IMR-90 (cell line): ENCODE data around the gene NQO2. TPM values are rescaled to one million over a fixed set of nuclear protein-coding genes. Genes with fewer than 3 reads are reported as not detected.

Experiments
- ATAC-seq: fragments of 200-7000 bp; cut with Tn5 transposase; 2 replicates; pipeline ENCODE4 v1.9.1; 2020; ENCODE audit warnings: low read depth, mild to moderate bottlenecking, moderate library complexity
- BruUV-seq: library from RNA; stranded (reverse); fragments of 400-500 nt; replicated peaks from 2 replicates; lab custom pipeline; 2021; lab: Mats Ljungman, UMichigan
- CTCF ChIA-PET: fragments of 300-600 bp; formaldehyde crosslinking; extraction: SDS; loops from one replicate; lab custom pipeline; 2021; ENCODE audit warnings: antibody characterized with exemption; lab: Yijun Ruan, JAX
- POLR2A ChIA-PET: fragments of 300-600 bp; sonication (Branson Sonifier 250); formaldehyde crosslinking; loops from one replicate; lab custom pipeline; 2022; ENCODE audit warnings: antibody characterized with exemption; ENCODE audit not compliant: unreplicated experiment; lab: Charles Lee
- DNase-seq: peaks from one replicate; pipeline ENCODE4 v3.0.0; 2013
- H2AFZ ChIP-seq: replicated peaks from 2 replicates; pipeline ENCODE3; 2013; ENCODE audit warnings: low read length, mild to moderate bottlenecking; ENCODE audit not compliant: poor library complexity
- H2AK5ac ChIP-seq: 2 replicates; pipeline ENCODE4 v1.6.1; 2013; ENCODE audit warnings: low read depth, low read length, inconsistent platforms
- H2AK9ac ChIP-seq: replicated peaks from 2 replicates; pipeline ENCODE3; 2013; ENCODE audit warnings: mild to moderate bottlenecking, low read depth, low read length, moderate library complexity; ENCODE audit not compliant: poor library complexity
- H2BK120ac ChIP-seq: 2 replicates; pipeline ENCODE4 v1.6.1; 2013; ENCODE audit warnings: low read depth, low read length, inconsistent platforms
- H2BK15ac ChIP-seq: 3 replicates; pipeline ENCODE4 v1.6.1; 2013; ENCODE audit warnings: low read depth, low read length, inconsistent platforms
- H2BK20ac ChIP-seq: 2 replicates; pipeline ENCODE4 v1.6.1; 2013; ENCODE audit warnings: low read depth, mild to moderate bottlenecking, inconsistent platforms, low read length, moderate library complexity
- H2BK5ac ChIP-seq: 2 replicates; pipeline ENCODE4 v1.6.1; 2013; ENCODE audit warnings: mild to moderate bottlenecking, low read depth, low read length, inconsistent platforms; ENCODE audit not compliant: poor library complexity, severe bottlenecking
- H3K14ac ChIP-seq: replicated peaks from 2 replicates; pipeline ENCODE4 v1.6.1; 2013; ENCODE audit warnings: low read depth, low read length, inconsistent platforms
- H3K18ac ChIP-seq: 2 replicates; pipeline ENCODE4 v1.6.1; 2013; ENCODE audit warnings: low read depth, low read length, control low read depth
- H3K23ac ChIP-seq: 2 replicates; pipeline ENCODE4 v1.6.1; 2013; ENCODE audit warnings: low read depth, low read length, inconsistent platforms
- H3K27ac ChIP-seq: 2 replicates; pipeline ENCODE4 v1.5.1; 2013; ENCODE audit warnings: mild to moderate bottlenecking, control low read depth, low read length; ENCODE audit not compliant: insufficient read depth
- H3K27me3 ChIP-seq: 2 replicates; pipeline ENCODE4 v1.6.1; 2013; ENCODE audit warnings: low read length; ENCODE audit not compliant: control insufficient read depth, insufficient read depth
- H3K36me3 ChIP-seq: 2 replicates; pipeline ENCODE4 v1.6.1; 2013; ENCODE audit warnings: low read length, mixed read lengths; ENCODE audit not compliant: control insufficient read depth, insufficient read depth
- H3K4ac ChIP-seq: 2 replicates; pipeline ENCODE4 v1.6.1; 2013; ENCODE audit warnings: low read depth, low read length, inconsistent platforms
- H3K4me1 ChIP-seq: 2 replicates; pipeline ENCODE4 v1.6.1; 2013; ENCODE audit warnings: low read length, mixed read lengths; ENCODE audit not compliant: control insufficient read depth, insufficient read depth
- H3K4me2 ChIP-seq: 2 replicates; pipeline ENCODE4 v1.6.1; 2013; ENCODE audit warnings: low read depth, mild to moderate bottlenecking, control low read depth, low read length, moderate library complexity
- H3K4me3 ChIP-seq: 2 replicates; pipeline ENCODE4 v1.5.1; 2013; ENCODE audit warnings: low read depth, mild to moderate bottlenecking, control low read depth, low read length, moderate library complexity; ENCODE audit not compliant: insufficient read depth
- H3K56ac ChIP-seq: 2 replicates; pipeline ENCODE4 v1.6.1; 2013; ENCODE audit warnings: low read length, inconsistent platforms; ENCODE audit not compliant: insufficient read depth; ENCODE audit errors: extremely low read depth
- H3K79me1 ChIP-seq, 2 experiments: 2 replicates each; pipeline ENCODE4 v1.6.1; 2013; ENCODE audit warnings: low read length in 2 of 2, inconsistent platforms in 1 of 2, low read depth in 1 of 2
- H3K9ac ChIP-seq: 2 replicates; pipeline ENCODE4 v1.6.1; 2013; ENCODE audit warnings: low read depth, low read length, control low read depth
- H3K9me1 ChIP-seq: 2 replicates; pipeline ENCODE4 v1.6.1; 2013; ENCODE audit warnings: low read length, inconsistent platforms; ENCODE audit not compliant: insufficient read depth
- H3K9me3 ChIP-seq: 2 replicates; pipeline ENCODE4 v1.6.1; 2013; ENCODE audit warnings: low read length; ENCODE audit not compliant: control insufficient read depth, insufficient read depth
- H4K20me1 ChIP-seq: 2 replicates; pipeline ENCODE4 v1.6.1; 2013; ENCODE audit warnings: low read length, inconsistent platforms; ENCODE audit not compliant: insufficient read depth
- H4K5ac ChIP-seq: 2 replicates; pipeline ENCODE4 v1.6.1; 2013; ENCODE audit warnings: mild to moderate bottlenecking, low read depth, low read length, control low read depth
- H4K8ac ChIP-seq, 2 experiments: 2 replicates each; pipeline ENCODE4 v1.6.1; 2013; ENCODE audit warnings: low read depth in 2 of 2, low read length in 2 of 2, control low read depth in 1 of 2, inconsistent platforms in 1 of 2
- H4K91ac ChIP-seq: 2 replicates; pipeline ENCODE4 v1.6.1; 2013; ENCODE audit warnings: low read depth, low read length, inconsistent platforms; ENCODE audit not compliant: insufficient read depth
- CHD1 ChIP-seq: IDR thresholded peaks from 2 replicates; pipeline ENCODE4 v1.6.1; 2012; ENCODE audit warnings: low read depth, low read length, improper control_type of control experiment
- CTCF ChIP-seq: conservative IDR thresholded peaks from 2 replicates; pipeline ENCODE4 v1.5.1; 2012; ENCODE audit warnings: mild to moderate bottlenecking, low read depth, low read length, improper control_type of control experiment
- FOS ChIP-seq: fragments of 150-350 bp; IDR thresholded peaks from 2 replicates; pipeline ENCODE4 v1.6.1; 2016; ENCODE audit warnings: low read depth, low read length
- MAFK ChIP-seq: IDR thresholded peaks from 2 replicates; pipeline ENCODE4 v1.6.1; 2012; ENCODE audit warnings: low read depth, low read length, improper control_type of control experiment
- MAZ ChIP-seq: IDR thresholded peaks from 2 replicates; pipeline ENCODE4 v1.6.1; 2012; ENCODE audit warnings: low read depth, mild to moderate bottlenecking, low read length, improper control_type of control experiment, moderate library complexity, borderline replicate concordance
- MXI1 ChIP-seq: IDR thresholded peaks from 2 replicates; pipeline ENCODE4 v1.6.1; 2012; ENCODE audit warnings: low read depth, mild to moderate bottlenecking, low read length, moderate library complexity, borderline replicate concordance
- NFE2L2 ChIP-seq: fragments of 150-350 bp; IDR thresholded peaks from 2 replicates; pipeline ENCODE4 v1.6.1; 2016; ENCODE audit warnings: low read depth, mild to moderate bottlenecking, low read length
- POLR2A ChIP-seq: IDR thresholded peaks from 2 replicates; pipeline ENCODE4 v1.6.1; 2012; ENCODE audit warnings: mild to moderate bottlenecking, low read depth, low read length
- RAD21 ChIP-seq: IDR thresholded peaks from 2 replicates; pipeline ENCODE4 v1.6.1; 2012; ENCODE audit warnings: low read length, improper control_type of control experiment
- RCOR1 ChIP-seq: IDR thresholded peaks from 2 replicates; pipeline ENCODE4 v1.6.1; 2012; ENCODE audit warnings: mild to moderate bottlenecking, low read length, improper control_type of control experiment; ENCODE audit not compliant: insufficient replicate concordance
- SMC3 ChIP-seq: fragments of 150-350 bp; IDR thresholded peaks from 2 replicates; pipeline ENCODE4 v1.6.1; 2016; ENCODE audit warnings: low read depth, mild to moderate bottlenecking, antibody characterized with exemption, low read length, moderate library complexity
- USF2 ChIP-seq: fragments of 150-350 bp; IDR thresholded peaks from 2 replicates; pipeline ENCODE4 v1.6.1; 2017; ENCODE audit warnings: mild to moderate bottlenecking, antibody characterized with exemption, low read length, low read depth
- WGBS, 2 experiments: methylation state at CpG; one replicate each; pipeline versions ENCODE4 v1.1.5 to v1.1.7; 2013; ENCODE audit warnings: missing lambda C conversion rate in 2 of 2; ENCODE audit not compliant: insufficient read length in 1 of 2; ENCODE audit errors: extremely low coverage in 2 of 2; 5-methylcytosine and 5-hydroxymethylcytosine counted together
- dilution Hi-C: fragments of 300-500 bp; cut with HindIII; formaldehyde crosslinking; loops from one replicate; pipeline ENCODE4 v1.14.3; 2018; ENCODE audit warnings: low sequenced_read_pairs; ENCODE audit not compliant: unreplicated experiment
- in situ Hi-C: fragments of 300-500 bp; cut with MboI; formaldehyde crosslinking; loops from 3 replicates; pipeline ENCODE4 v1.14.3; 2019; ENCODE audit warnings: low sequenced_read_pairs, inconsistent platforms, mixed read lengths
- intact Hi-C: fragments of 100-400 bp; cut with micrococcal nuclease; formaldehyde crosslinking; loops from 2 replicates; pipeline ENCODE4 v1.10.0; 2022
- polyA plus RNA-seq, 3 experiments: library from polyadenylated mRNA; depleted of rRNA; stranded (reverse); fragments of >200 nt; gene quantifications; 2 replicates each; pipeline ENCODE4 v1.2.3, GENCODE V29; 2012; ENCODE audit warnings: low replicate concordance in 1 of 3
- total RNA-seq: library from RNA; depleted of rRNA; stranded (reverse); fragments of >200 nt; gene quantifications from 2 replicates; pipeline ENCODE4 v1.2.3, GENCODE V29; 2012

NQO2 gene
- total and polyA plus RNA-seq, 2 of the 4 experiments (the other 2 are of a cell fraction) = 42.5 to 72.1 TPM

GRCh38 chr6:2962004-2962403 lies 37.7 kb upstream of the NQO2 start:
- no TSS peak for BruUV-seq
- Histone ChIP-seq H3K9me3 (no peaks in the 10 kb centered on the region), H4K5ac (no peak overlapping the region), H2BK20ac (no peak overlapping the region), H3K4me3 (no peak overlapping the region), H4K20me1 (peaks cover 16% of the 10 kb centered on the region; the same call in 1 of the 2 replicates), H3K4ac (peak overlapping the region; percentile 56), H3K23ac (peak overlapping the region; percentile 41; the same call in 1 of the 2 replicates), H3K79me1 (peaks cover 61 to 87% of the 10 kb centered on the region in 2 experiments), H3K56ac (no peak overlapping the region), H3K18ac (no peak overlapping the region), H3K14ac (peak overlapping the region; percentile 73; the same call in 1 of the 2 replicates), H3K27ac (no peak overlapping the region), H4K91ac (peak overlapping the region; percentile 6; the same call in 1 of the 2 replicates), H3K9ac (no peak overlapping the region), H3K27me3 (no peaks in the 10 kb centered on the region), H3K9me1 (peaks cover 36% of the 10 kb centered on the region), H2BK5ac (no peak overlapping the region), H2AK5ac (no peak overlapping the region), H2BK15ac (no peak overlapping the region), H3K4me2 (no peak overlapping the region), H2BK120ac (no peak overlapping the region), H4K8ac (peak overlapping the region in 1 of 2 experiments; percentile 8; a peak in 1 of 4 replicates), H2AK9ac (no peak overlapping the region), H2AFZ (no peak overlapping the region), H3K36me3 (peaks cover 11% of the 10 kb centered on the region; the same call in 1 of the 2 replicates), H3K4me1 (peaks cover 16% of the 10 kb centered on the region)
- DNase-seq (no peak), ATAC-seq (no peak)
- 100% methylated on average over 2 of the region's 9 CpGs; no CpG with 5 or more reads in 1 of the 2 experiments for WGBS, 2 experiments
- CTCF ChIA-PET = no interaction called here
- in situ Hi-C loops = no loop called here
- POLR2A ChIA-PET = no interaction called here
- TF ChIP-seq NFE2L2 (no peak), MXI1 (no peak), POLR2A (no peak), CTCF (no peak), MAFK (no peak), CHD1 (no peak), RAD21 (no peak), MAZ (no peak), USF2 (no peak), FOS (no peak), RCOR1 (no peak), SMC3 (no peak)
- intact Hi-C loops = no loop called here
- dilution Hi-C loops = no loop called here
